Transverse colon (tissue), 4 donors: ENCODE results near the gene NPS. TPM values are rescaled to one million over a fixed set of nuclear protein-coding genes. Genes with fewer than 3 reads are reported as not detected.

Experiments
- DNase-seq: peaks from one replicate; pipeline ENCODE4 v3.0.0-alpha.2; 2019
- H3K27ac ChIP-seq, 4 donors: fragments of 200-600 bp; sonication (generic); 2 replicates each; pipeline ENCODE4 v1.5.1; 2016 to 2018; ENCODE audit warnings: inconsistent platforms in 4 of 4
- H3K27me3 ChIP-seq: fragments of 200-600 bp; sonication (generic); 2 replicates; pipeline ENCODE4 v1.5.1; 2017; ENCODE audit warnings: inconsistent platforms
- H3K36me3 ChIP-seq, 4 donors: fragments of 200-600 bp; sonication (generic); 2 replicates each; pipeline ENCODE4 v1.5.1; 2017 to 2019; ENCODE audit warnings: inconsistent platforms in 4 of 4
- H3K4me1 ChIP-seq, 4 donors: fragments of 200-600 bp; sonication (generic); 2 replicates each; pipeline ENCODE4 v1.5.1; 2017 to 2020; ENCODE audit warnings: inconsistent platforms in 4 of 4
- H3K4me3 ChIP-seq, 4 donors: fragments of 200-600 bp; sonication (generic); 1 replicate in 1 of 4; 2 replicates in 3 of 4; pipeline versions ENCODE4 v1.5.1 to v1.6.1; 2017 to 2019; ENCODE audit warnings: inconsistent platforms in 4 of 4
- H3K9me3 ChIP-seq, 2 donors: fragments of 200-600 bp; sonication (generic); 2 replicates each; pipeline ENCODE4 v1.5.1; 2017 to 2019; ENCODE audit warnings: inconsistent platforms in 2 of 2
- EP300 ChIP-seq: sonication (generic); formaldehyde crosslinking; IDR thresholded peaks from one replicate; pipeline ENCODE4 v1.6.1; 2017; ENCODE audit warnings: antibody characterized with exemption, low read depth
- POLR2A ChIP-seq: fragments of 450-650 bp; IDR thresholded peaks from one replicate; pipeline ENCODE4 v1.6.1; 2016; ENCODE audit warnings: antibody characterized with exemption, mild to moderate bottlenecking, moderate library complexity
- POLR2AphosphoS5 ChIP-seq, 3 donors: sonication (generic); formaldehyde crosslinking; IDR thresholded peaks; one replicate each; pipeline ENCODE4 v1.6.1; 2016; ENCODE audit warnings: antibody characterized with exemption in 3 of 3
- WGBS, 2 donors: methylation state at CpG; one replicate each; pipeline ENCODE4 v1.1.5; 2018; ENCODE audit warnings: low coverage in 1 of 2; 5-methylcytosine and 5-hydroxymethylcytosine counted together
- in situ Hi-C, 4 donors: fragments of 200-750 bp; cut with MboI; loops; one replicate each; pipeline versions ENCODE4 v1.15.0 to v1.15.1; 2017; ENCODE audit warnings: low sequenced_read_pairs in 3 of 4, low pct_ligation_motif_present in 1 of 4, low pct_unique_long_range_greater_than_20kb in 1 of 4
- intact Hi-C: fragments of 100-400 bp; cut with DNase I; formaldehyde crosslinking; loops from one replicate; pipeline ENCODE4 v1.15.1; 2023; ENCODE audit warnings: low total_unique reads
- total RNA-seq, 4 donors: library from RNA; depleted of rRNA; stranded (reverse); fragments of >200 nt; gene quantifications; one replicate each; pipeline ENCODE4 v1.1.0, GENCODE V29; 2016
- TF ChIP-seq, protein P1 (sequence below), 5 experiments: fragments of 200-600 bp in 3 of 5; fragments of 450-650 bp in 2 of 5; sonication (generic) in 3 of 5; IDR thresholded peaks; 1 replicate in 2 of 5; 2 replicates in 3 of 5; pipeline ENCODE4 v1.5.1; 2016 to 2017; ENCODE audit warnings: antibody characterized with exemption in 5 of 5, inconsistent platforms in 3 of 5, mild to moderate bottlenecking in 2 of 5, moderate library complexity in 1 of 5

The NPS gene
- total RNA-seq, 4 donors from 2014 or later: not detected

DNA sequence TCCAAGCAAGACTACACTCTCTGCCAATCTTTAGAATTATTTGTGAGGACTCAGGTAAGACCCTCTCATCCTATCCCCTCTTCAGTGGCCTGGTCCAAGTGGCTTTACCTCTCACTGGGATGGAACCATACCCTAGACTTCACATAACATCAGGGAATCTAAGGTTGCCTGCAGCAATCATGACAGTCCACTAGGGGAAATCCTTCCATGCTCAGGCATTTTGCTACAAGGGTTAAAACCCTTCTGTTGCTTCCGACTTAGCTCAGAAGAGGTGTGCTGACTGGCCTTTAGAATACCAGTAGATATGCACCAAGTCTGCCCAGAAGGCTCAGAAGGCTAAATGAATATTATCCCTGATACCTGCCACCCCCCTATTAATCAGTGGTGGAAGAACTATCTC is 24.9 kb upstream of the NPS start:
- H3K36me3 ChIP-seq: no peaks in the 10 kb centered on the region
- H3K9me3 ChIP-seq: no peaks in the 10 kb centered on the region
- 36% methylated on average over 1 of the region's 1 CpG; no CpG with 5 or more reads in 1 of the 2 donors for WGBS, 2 donors
- no peak overlapping the region for H3K4me3 ChIP-seq
- H3K27ac ChIP-seq: no peak overlapping the region
- H3K27me3 ChIP-seq: no peaks in the 10 kb centered on the region
- DNase-seq: no peak
- no peaks in the 10 kb centered on the region for H3K4me1 ChIP-seq
- in situ Hi-C loops (no loop called here), intact Hi-C loops (no loop called here)
- TF ChIP-seq POLR2A: no peak
- TF ChIP-seq, protein P1, sequence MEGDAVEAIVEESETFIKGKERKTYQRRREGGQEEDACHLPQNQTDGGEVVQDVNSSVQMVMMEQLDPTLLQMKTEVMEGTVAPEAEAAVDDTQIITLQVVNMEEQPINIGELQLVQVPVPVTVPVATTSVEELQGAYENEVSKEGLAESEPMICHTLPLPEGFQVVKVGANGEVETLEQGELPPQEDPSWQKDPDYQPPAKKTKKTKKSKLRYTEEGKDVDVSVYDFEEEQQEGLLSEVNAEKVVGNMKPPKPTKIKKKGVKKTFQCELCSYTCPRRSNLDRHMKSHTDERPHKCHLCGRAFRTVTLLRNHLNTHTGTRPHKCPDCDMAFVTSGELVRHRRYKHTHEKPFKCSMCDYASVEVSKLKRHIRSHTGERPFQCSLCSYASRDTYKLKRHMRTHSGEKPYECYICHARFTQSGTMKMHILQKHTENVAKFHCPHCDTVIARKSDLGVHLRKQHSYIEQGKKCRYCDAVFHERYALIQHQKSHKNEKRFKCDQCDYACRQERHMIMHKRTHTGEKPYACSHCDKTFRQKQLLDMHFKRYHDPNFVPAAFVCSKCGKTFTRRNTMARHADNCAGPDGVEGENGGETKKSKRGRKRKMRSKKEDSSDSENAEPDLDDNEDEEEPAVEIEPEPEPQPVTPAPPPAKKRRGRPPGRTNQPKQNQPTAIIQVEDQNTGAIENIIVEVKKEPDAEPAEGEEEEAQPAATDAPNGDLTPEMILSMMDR (IDR thresholded peaks at IDR 0.05): peak in 2 of 5 experiments; percentile 4 to 8

DNA sequence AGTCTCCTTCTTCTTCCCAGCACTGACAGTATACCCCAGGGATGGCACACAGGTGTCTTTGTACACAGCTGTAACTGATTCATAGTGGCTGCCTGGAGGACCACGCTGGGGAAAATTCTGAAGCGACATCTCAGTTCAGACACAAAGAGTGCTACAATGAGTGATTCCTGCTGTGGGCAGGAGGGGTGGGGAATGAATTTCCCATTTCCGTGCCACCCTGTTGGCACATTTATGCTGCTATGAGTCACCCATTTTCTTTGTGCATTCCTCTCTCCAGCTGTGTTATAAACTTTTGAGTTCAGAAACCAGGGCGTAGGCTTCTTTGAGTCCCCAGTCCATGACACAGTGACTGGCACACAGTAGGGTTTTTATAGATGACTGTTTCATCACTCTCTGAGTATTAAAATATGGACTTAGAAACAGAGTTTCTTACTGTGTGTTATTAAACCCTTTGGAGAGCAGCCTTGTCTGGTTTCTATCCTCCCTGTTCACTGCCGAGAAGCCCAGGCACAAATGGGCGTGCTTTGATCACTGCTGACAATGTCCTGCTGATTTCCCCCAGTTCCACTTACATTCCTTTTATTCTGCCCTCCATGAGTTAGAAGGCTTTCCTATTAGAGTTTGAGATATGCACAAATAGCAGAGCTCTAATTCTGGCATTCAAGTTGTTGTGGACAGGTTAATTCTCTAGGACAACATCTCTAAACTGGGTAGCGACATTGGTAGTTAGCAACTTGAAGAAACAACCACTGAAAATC is 24.0 kb upstream of the NPS start:
- TF ChIP-seq POLR2A: no peak
- no peak for TF ChIP-seq EP300
- TF ChIP-seq POLR2AphosphoS5 (IDR thresholded peaks at IDR 0.05): no peak
- TF ChIP-seq, protein P1 (IDR thresholded peaks at IDR 0.05): no peak
- Histone ChIP-seq H3K36me3 (no peaks in the 10 kb centered on the region), H3K4me3 (no peak overlapping the region), H3K27me3 (no peaks in the 10 kb centered on the region), H3K9me3 (no peaks in the 10 kb centered on the region), H3K27ac (no peak overlapping the region), H3K4me1 (no peaks in the 10 kb centered on the region)
- WGBS, 2 donors: 65 to 67% methylated on average over 5 to 7 of the region's 7 CpGs
- intact Hi-C loops: no loop called here
- DNase-seq: no peak
- in situ Hi-C loops: no loop called here

DNA sequence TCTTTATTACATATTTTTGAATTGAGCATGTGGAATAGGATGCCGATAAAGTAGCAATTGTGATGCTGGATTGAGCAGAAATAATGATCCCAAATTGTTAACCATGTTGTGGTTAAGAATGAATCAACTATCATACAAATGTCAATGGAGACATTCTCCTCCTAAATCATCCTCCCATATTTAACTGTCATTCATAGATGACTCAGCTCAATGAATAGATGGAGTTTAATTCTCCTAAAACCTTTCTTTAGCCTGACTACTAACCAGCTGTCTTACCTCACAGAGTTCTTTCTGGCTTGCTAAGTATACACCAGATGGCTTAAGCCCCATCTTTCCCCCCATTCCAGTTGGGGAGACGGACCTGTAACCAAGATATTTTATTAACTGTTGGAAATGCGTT is 23.4 kb upstream of the NPS start:
- 63 to 82% methylated on average over 1 to 3 of the region's 3 CpGs for WGBS, 2 donors
- intact Hi-C loops: no loop called here
- no peaks in the 10 kb centered on the region for H3K4me1 ChIP-seq
- TF ChIP-seq POLR2A (no peak), POLR2AphosphoS5 (IDR thresholded peaks at IDR 0.05) (no peak), EP300 (no peak)
- TF ChIP-seq, protein P1 (IDR thresholded peaks at IDR 0.05): no peak
- no peak overlapping the region for H3K4me3 ChIP-seq
- DNase-seq: no peak
- in situ Hi-C loops: no loop called here
- no peaks in the 10 kb centered on the region for H3K27me3 ChIP-seq
- H3K27ac ChIP-seq: no peak overlapping the region
- H3K9me3 ChIP-seq: no peaks in the 10 kb centered on the region
- H3K36me3 ChIP-seq: no peaks in the 10 kb centered on the region

DNA sequence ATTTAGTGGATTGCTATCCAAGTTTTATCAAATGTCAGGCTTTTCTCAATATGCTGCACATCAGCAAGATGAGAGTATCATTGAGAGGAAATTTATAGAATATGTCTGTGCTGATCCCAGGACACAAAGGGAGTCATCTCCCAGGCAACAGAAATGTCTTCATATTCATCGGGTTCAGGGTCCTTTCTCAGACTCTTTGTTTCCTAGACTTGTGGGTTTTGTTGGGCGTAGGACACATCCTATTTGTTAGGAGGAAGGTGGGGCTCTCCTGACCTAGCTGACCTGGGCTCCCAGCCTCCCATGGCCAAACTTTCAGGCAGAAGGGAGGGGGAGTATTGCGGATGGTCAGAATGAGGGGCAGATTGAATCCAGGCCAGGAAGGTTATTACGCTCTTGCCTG is 22.9 kb upstream of the NPS start:
- no peaks in the 10 kb centered on the region for H3K4me1 ChIP-seq
- no peaks in the 10 kb centered on the region for H3K27me3 ChIP-seq
- DNase-seq: no peak
- WGBS, 2 donors: 73 to 81% methylated on average over 2 to 4 of the region's 4 CpGs
- H3K27ac ChIP-seq: no peak overlapping the region
- H3K9me3 ChIP-seq: no peaks in the 10 kb centered on the region
- in situ Hi-C loops: no loop called here
- H3K36me3 ChIP-seq: no peaks in the 10 kb centered on the region
- H3K4me3 ChIP-seq: no peak overlapping the region
- intact Hi-C loops: no loop called here
- TF ChIP-seq POLR2AphosphoS5 (IDR thresholded peaks at IDR 0.05) (no peak), POLR2A (no peak), EP300 (no peak)
- TF ChIP-seq, protein P1 (IDR thresholded peaks at IDR 0.05): no peak
